GM21528 (cell line): ENCODE measurements around the gene RTBDN.

Experiments
- ATAC-seq: cut with Tn5 transposase; IDR thresholded peaks from one replicate; pipeline ENCODE4 v1.9.1; 2021; ENCODE audit warnings: mild to moderate bottlenecking, moderate library complexity; ENCODE audit not compliant: unreplicated experiment, low FRiP score

Gene RTBDN

DNA sequence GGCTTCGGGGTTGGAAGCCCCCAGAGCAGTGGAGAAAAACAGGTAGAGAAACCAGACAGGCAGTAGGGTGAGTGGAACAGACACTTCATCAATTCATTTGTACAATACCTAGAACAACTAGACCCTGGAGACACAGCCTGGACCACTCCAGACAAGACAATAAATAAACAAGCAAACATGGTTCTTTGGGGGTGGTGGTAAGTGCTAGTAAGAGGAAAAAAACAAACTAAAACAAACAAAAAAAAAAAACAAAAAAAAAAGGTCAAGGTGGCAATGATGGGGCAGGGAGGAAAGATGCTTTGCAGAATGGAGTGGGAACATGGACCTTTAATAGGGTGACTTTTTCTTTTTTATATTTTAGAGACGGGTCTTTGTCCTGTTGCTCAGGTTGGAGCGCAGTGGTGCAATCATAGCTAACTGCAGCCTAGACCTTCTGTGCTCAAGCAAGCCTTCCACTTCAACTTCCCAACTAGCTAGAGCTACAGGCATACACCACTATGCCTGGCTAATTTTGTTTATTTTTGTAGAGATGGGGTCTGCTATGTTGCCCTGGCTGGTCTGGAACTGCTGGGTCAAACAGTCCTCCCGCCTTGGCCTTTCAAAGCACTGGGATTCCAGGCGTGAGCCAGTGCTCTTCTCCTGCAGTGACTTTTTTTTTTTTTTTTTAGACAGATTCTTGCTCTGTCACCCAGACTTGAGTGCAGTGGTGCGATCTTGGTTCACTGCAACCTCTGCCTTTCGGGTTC is 40.0 kb downstream of the RTBDN start:
- ATAC-seq = no peak

GRCh38 chr19:12793290-12794195 is 40.8 kb downstream of the RTBDN start:
- ATAC-seq = peak; percentile 33

GRCh38 chr19:12792853-12793289 is 41.5 kb downstream of the RTBDN start:
- ATAC-seq = no peak

DNA sequence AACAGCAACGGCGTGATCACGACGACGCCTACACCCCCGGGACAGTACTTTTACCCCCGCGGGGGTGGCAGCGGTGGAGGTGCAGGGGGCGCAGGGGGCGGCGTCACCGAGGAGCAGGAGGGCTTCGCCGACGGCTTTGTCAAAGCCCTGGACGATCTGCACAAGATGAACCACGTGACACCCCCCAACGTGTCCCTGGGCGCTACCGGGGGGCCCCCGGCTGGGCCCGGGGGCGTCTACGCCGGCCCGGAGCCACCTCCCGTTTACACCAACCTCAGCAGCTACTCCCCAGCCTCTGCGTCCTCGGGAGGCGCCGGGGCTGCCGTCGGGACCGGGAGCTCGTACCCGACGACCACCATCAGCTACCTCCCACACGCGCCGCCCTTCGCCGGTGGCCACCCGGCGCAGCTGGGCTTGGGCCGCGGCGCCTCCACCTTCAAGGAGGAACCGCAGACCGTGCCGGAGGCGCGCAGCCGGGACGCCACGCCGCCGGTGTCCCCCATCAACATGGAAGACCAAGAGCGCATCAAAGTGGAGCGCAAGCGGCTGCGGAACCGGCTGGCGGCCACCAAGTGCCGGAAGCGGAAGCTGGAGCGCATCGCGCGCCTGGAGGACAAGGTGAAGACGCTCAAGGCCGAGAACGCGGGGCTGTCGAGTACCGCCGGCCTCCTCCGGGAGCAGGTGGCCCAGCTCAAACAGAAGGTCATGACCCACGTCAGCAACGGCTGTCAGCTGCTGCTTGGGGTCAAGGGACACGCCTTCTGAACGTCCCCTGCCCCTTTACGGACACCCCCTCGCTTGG is 42.1 kb downstream of the RTBDN start:
- no peak for ATAC-seq

DNA sequence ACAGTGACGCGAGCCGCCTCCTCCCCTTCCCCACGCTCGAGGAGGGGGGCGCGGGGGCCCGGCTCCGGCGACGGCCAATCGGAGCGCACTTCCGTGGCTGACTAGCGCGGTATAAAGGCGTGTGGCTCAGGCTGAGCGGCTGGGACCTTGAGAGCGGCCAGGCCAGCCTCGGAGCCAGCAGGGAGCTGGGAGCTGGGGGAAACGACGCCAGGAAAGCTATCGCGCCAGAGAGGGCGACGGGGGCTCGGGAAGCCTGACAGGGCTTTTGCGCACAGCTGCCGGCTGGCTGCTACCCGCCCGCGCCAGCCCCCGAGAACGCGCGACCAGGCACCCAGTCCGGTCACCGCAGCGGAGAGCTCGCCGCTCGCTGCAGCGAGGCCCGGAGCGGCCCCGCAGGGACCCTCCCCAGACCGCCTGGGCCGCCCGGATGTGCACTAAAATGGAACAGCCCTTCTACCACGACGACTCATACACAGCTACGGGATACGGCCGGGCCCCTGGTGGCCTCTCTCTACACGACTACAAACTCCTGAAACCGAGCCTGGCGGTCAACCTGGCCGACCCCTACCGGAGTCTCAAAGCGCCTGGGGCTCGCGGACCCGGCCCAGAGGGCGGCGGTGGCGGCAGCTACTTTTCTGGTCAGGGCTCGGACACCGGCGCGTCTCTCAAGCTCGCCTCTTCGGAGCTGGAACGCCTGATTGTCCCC is 42.9 kb downstream of the RTBDN start, which contains the start of gene JUNB:
JUNB (plus strand) TSS at position 142 of the 706 bp plus-strand sequence; CDS start at position 428, 286 bp downstream.
- peak; percentile 25 for ATAC-seq

DNA sequence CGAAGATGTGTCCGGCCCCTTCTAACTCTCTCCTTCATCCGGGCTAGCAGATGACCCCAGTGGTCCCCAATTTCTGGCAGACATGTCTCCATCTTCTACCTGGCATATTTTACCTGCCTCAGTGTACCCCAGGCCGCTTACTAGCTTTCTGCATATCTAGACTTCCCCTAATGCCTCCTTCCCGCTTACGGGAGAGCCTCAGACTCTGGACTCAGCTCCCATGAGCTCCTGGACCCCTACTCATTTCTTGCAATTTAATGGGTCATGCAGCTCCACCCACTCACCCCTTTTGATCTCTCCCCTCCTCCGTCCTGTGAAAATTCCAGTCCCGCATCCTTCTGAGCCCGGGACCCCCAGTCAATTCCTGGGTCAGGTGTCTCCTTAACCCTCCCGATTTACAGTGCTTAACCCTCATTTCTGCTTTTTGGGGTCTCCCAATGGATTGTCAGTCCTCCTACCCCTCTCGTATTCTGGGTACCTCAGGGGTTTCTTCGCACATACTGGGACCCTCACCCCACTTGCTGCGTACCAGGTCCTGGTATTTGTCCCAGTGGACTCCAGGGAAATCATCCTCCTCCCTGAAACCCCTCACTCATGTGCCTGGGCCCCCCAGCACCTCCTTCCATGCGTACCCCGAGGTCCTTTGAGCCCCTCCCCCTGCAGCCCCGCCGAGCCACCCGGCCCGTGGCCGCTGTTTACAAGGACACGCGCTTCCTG is 43.6 kb downstream of the RTBDN start:
- no peak for ATAC-seq

DNA sequence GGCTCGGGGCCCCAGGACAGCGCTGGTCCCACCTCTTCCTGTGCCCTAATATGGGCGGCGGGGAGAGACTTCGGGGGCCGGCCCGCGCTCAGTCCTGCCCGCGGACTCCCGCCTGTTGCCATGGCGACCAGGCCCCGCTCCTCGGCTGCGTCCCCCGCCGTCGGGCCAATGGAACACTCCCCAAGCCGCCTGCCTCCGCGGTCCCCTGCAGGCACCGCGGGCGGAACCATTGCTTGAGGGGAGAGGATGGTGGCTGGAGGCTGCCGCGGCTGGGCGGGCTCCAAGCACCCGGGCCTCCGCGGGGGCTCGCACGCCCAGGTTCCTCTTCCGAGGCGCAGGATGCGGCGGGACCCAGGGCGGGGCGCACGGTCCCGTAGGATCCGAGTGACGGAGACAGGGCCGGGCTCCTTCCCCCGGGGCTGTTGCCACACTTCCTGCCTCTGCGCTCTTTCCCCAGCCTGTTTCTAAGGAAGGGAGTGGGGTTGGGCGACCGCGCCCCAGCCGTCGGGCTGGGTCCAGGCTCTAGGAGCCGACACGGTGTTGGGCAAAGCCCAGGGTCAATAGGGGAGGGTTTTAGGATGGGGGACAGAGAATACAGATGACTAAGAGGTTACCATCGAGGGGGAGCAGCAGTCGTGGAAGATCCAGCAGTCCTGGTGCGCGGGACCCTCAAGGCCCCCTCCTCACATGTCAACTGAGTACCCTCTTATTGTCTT is 44.3 kb downstream of the RTBDN start:
- peak; percentile 34 for ATAC-seq

DNA sequence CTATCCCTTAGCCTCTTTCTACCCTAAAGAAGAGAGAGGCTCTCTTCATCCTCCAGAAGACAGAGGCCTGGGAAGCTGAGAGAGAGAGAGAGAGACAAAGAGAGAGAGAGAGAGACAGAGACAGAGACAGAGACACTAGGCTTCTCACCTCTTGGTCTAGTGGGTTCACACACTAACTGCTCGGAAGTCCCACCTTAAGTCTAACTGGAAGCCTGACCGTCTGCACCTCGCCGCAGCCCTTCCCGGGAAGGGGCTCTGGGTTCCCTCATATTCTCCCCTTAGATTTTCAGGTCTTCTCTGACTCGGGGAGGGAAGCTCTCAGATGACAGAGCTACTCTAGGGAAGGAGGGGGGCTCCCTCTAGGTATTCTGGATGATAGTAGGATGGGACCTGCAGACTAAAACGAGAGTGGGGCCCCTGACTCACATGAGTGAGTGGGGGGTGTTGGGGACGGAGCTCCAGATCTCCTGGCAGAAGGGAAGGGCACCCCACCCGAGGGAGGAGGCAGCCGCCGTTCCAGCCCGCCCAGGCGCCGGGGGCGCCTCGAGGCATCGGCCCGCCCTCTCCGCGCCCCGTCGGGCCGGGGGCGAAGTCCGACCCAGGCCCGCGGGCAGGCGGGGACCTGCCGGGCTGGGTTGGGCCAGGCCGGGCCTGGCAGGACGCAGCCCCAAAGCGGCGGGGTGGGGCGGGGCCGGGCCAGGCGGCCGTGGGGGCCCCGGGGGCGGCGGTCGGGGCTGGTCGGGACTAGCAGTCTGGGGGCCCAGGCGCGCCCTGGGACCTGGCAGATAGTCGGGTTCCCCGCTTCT is 45.1 kb downstream of the RTBDN start:
- ATAC-seq = no peak

GRCh38 chr19:12788682-12789097 is 45.7 kb downstream of the RTBDN start:
- ATAC-seq = no peak

DNA sequence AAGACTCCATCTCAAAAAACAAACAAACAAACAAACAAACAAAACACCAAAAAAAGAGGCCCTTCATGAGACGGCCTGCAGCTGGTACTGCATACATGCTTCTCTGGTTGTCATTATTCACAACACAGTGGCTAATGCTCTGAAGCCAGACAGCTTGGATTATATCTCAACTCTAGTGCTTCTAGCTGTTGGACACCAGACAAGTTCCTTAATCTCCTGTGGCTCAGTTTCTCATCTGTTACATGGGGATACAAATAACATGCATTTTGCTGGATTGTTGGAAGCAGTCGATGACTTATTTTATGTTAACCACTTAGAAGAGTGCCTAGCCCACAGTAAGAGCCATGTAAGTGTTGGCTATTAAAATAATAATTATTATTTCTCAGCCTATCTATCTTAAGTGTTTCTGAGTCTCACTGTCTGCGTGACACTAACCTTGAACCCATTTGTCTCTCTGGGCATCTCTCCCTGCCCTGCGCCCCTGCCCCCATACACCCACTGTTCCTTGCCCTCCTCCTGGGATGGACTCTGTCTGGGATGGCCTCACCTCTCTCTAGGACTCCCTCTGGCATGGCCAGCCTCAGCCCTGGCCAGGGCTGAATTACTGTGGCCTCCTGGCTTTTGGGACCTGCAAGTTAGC is 46.2 kb downstream of the RTBDN start:
- ATAC-seq = no peak

DNA sequence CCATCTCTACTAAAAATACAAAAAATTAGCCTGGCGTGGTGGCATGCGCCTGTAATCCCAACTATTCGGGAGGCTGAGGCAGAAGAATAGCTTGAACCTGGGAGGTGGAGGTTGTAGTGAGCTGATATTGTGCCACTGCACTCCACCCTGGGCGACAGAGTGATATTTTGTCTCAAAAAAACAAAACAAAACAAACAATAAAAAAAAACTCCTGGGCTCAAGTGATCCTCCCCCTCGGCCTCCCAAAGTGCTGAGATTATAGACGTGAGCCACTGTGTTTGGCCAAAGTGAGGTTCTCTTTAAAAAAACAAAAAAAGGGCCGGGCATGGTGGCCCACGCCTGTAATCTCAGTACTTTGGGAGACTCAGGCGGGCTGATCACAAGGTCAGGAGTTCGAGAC is 46.9 kb downstream of the RTBDN start:
- no peak for ATAC-seq

GRCh38 chr19:12786952-12787351 is 47.4 kb downstream of the RTBDN start:
- no peak for ATAC-seq

DNA sequence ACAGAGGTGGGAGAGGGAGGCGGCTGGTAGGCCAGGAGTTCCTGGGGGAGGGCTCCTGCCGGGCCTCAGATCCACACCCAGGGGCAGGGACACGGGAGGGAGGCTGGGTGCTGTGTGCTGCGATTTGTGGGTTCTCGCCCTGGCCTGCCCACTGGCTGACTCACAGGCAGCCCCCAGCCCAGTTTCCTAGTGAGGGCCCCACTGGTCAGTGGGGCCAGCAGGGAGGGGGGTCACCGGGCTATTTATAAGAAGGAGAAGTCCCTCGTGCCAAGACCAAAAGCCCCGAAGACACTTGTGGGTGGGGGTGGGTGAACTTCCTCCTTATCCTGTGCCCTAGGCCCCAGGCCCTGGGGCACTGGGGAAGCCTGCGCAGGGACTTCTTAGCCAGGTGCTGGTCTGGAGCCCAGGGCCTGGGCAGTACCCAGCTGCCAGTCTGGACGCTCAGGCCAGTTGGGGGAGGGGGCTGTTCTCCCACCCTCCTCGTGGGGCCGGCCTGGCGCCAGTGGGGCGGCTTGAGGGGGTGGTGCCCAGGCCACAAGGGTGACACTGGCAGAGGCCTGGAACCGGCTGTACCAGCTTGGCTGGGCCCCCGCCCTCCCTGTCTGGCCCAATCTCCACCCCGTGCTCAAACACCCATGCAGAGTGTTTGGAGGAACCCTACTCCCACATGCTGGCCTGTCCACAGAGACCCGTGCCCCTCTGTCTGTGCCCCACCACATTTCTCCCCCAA is 48.1 kb downstream of the RTBDN start:
- no peak for ATAC-seq

DNA sequence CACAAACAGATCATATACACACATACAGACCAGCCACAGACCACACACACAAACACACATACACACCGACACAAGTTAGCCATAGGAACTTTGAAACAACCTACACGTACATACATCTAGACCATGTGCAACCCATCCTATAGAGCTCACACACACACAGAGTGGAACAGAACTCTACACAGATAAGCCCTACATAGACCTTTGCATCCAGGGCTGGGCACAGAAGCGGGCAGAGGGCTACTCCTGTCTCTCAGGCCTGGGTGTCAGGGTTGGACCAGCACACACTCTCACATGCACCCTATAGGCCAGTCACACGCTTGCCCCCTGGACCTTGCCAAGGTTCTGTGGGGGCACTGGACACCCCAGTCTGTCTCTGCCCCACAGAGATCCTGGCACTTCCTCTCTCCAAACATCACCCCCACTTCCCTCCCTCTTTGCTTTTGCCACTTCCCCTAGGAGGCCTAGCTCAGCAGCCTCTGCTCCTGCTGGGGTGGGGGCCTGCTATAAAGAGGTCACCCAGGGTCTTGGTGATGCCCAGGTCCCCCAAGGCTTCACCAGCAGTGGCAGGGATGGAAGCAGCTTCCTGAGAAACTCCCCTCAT is 48.8 kb downstream of the RTBDN start:
- no peak for ATAC-seq

DNA sequence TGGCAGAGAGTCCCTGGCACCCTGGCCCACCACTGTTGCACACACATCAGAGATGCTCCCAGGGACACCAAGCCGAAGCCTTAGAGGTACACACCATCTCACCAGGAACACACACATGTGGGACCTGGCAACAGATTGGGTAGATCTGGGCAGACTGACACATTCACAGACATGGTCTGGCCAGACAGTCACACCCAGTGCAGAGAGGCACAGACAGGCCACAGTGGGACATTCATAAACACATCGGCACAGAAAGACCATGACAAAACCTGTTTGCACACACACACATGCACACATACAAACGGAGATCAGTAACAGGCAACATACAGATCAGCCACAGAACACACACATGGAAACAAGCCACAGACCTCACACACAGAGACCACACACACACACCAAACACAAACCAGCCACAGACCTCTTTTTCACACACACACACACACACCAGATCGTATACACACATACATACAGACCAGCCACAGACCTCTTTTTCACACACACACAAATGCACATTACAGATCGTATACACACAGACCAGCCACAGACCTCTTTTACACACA is 49.4 kb downstream of the RTBDN start:
- ATAC-seq = no peak

- no peak for ATAC-seq
These were observed 49.9 kb downstream of the RTBDN start for GRCh38 chr19:12784394-12784870.
